ENCODE measurements around the gene KRTAP19-7.

DNA sequence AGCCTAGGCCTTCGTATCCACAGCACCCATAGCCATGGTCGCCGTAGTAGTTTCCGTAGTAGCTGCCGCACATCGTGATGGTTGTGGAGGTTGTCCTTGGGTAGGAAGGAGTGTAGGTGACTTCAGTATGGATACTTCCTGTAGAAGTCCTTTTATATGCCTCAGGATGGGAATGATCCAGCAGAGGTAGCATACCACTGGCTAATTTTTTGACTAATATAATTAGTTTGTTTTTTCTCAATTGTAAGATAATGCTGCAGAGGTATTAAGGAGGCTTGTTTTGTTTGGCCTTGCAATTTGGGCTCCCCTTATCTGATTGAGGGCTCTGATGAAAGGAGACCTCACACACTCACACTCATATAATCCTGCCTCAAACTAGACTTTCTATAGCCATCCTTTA lies 37.7 kb upstream of the KRTAP19-7 start, which contains the start of gene KRTAP6-2:
- TF ChIP-seq, protein P1, sequence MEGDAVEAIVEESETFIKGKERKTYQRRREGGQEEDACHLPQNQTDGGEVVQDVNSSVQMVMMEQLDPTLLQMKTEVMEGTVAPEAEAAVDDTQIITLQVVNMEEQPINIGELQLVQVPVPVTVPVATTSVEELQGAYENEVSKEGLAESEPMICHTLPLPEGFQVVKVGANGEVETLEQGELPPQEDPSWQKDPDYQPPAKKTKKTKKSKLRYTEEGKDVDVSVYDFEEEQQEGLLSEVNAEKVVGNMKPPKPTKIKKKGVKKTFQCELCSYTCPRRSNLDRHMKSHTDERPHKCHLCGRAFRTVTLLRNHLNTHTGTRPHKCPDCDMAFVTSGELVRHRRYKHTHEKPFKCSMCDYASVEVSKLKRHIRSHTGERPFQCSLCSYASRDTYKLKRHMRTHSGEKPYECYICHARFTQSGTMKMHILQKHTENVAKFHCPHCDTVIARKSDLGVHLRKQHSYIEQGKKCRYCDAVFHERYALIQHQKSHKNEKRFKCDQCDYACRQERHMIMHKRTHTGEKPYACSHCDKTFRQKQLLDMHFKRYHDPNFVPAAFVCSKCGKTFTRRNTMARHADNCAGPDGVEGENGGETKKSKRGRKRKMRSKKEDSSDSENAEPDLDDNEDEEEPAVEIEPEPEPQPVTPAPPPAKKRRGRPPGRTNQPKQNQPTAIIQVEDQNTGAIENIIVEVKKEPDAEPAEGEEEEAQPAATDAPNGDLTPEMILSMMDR (optimal IDR thresholded peaks at IDR 0.05 in 1 of 3, IDR thresholded peaks at IDR 0.05 in 1 of 3, conservative IDR thresholded peaks at IDR 0.05 in 1 of 3; ENCODE audit: extremely low read depth in 1 of 3, insufficient read depth in 2 of 3, low read length in 3 of 3), result no peak
- no peak for TF ChIP-seq EZH2 (IDR thresholded peaks at IDR 0.05; ENCODE audit: low read length)

All from keratinocyte (primary cell).